Neural progenitor cell (in vitro differentiated cells): ENCODE data around the gene TSPYL1. TPM values are rescaled to one million over a fixed set of nuclear protein-coding genes. Genes with fewer than 3 reads are reported as not detected.

ENCODE experiments used
- DNase-seq: peaks from one replicate; pipeline ENCODE4 v3.0.0-alpha.2; 2016; ENCODE audit warnings: low spot score
- H2AFZ ChIP-seq: fragments of 200-600 bp; sonication (generic); replicated peaks from 2 replicates; pipeline ENCODE4 v1.6.1; 2016; ENCODE audit warnings: antibody characterized with exemption
- H3F3A ChIP-seq: fragments of 200-600 bp; sonication (generic); 2 replicates; pipeline ENCODE4 v1.6.1; 2016; ENCODE audit warnings: antibody characterized with exemption, low read depth
- H3K27ac ChIP-seq: fragments of 200-600 bp; sonication (generic); 2 replicates; pipeline ENCODE4 v1.5.1; 2016; ENCODE audit warnings: mild to moderate bottlenecking
- H3K27me3 ChIP-seq: fragments of 200-600 bp; sonication (generic); 2 replicates; pipeline ENCODE4 v1.6.1; 2016; ENCODE audit warnings: mild to moderate bottlenecking, moderate library complexity
- H3K36me3 ChIP-seq: fragments of 200-600 bp; sonication (generic); 2 replicates; pipeline ENCODE4 v1.5.1; 2016
- H3K4me1 ChIP-seq: fragments of 200-600 bp; sonication (generic); 2 replicates; pipeline ENCODE4 v1.6.1; 2016; ENCODE audit warnings: mixed run types
- H3K4me2 ChIP-seq: fragments of 200-600 bp; sonication (generic); 2 replicates; pipeline ENCODE4 v1.6.1; 2016
- H3K4me3 ChIP-seq: fragments of 200-600 bp; sonication (generic); 2 replicates; pipeline ENCODE4 v1.5.1; 2016
- H3K79me2 ChIP-seq: fragments of 200-600 bp; sonication (generic); 2 replicates; pipeline ENCODE4 v1.6.1; 2016; ENCODE audit warnings: low read depth
- H3K9ac ChIP-seq: fragments of 200-600 bp; sonication (generic); 2 replicates; pipeline ENCODE4 v1.6.1; 2016
- H3K9me3 ChIP-seq: fragments of 200-600 bp; sonication (generic); 2 replicates; pipeline ENCODE4 v1.5.1; 2016; ENCODE audit warnings: low read depth
- H4K20me1 ChIP-seq: fragments of 200-600 bp; sonication (generic); 2 replicates; pipeline ENCODE4 v1.6.1; 2016; ENCODE audit warnings: low read depth
- H3K27ac Mint-ChIP-seq: 3 replicates; pipeline ENCODE4 v1.8.0; 2021; ENCODE audit warnings: mixed read lengths
- H3K27me3 Mint-ChIP-seq: 2 replicates; pipeline ENCODE4 v1.8.0; 2022; ENCODE audit warnings: low read depth, mild to moderate bottlenecking, inconsistent platforms, moderate library complexity, mixed read lengths; ENCODE audit not compliant: insufficient read depth
- H3K36me3 Mint-ChIP-seq: 3 replicates; pipeline ENCODE4 v1.8.0; 2021; ENCODE audit warnings: mixed read lengths
- H3K4me1 Mint-ChIP-seq: 3 replicates; pipeline ENCODE4 v1.8.0; 2021; ENCODE audit warnings: mixed read lengths
- H3K4me3 Mint-ChIP-seq: 3 replicates; pipeline ENCODE4 v1.8.0; 2021; ENCODE audit warnings: mild to moderate bottlenecking, moderate library complexity, mixed read lengths
- H3K9me3 Mint-ChIP-seq: 3 replicates; pipeline ENCODE4 v1.8.0; 2020; ENCODE audit warnings: mixed read lengths
- EZH2 ChIP-seq: fragments of 200-600 bp; sonication (generic); IDR thresholded peaks from 2 replicates; pipeline ENCODE4 v1.6.1; 2017; ENCODE audit warnings: antibody characterized with exemption, mild to moderate bottlenecking, moderate library complexity
- EZH2phosphoT487 ChIP-seq: fragments of 200-600 bp; sonication (generic); IDR thresholded peaks from 2 replicates; pipeline ENCODE4 v1.6.1; 2017; ENCODE audit warnings: antibody characterized with exemption
- total RNA-seq: library from RNA; depleted of rRNA; stranded (reverse); fragments of >200 nt; gene quantifications from 2 replicates; pipeline ENCODE4 v1.2.3, GENCODE V29; 2015; ENCODE audit warnings: low replicate concordance
- TF ChIP-seq, protein P1 (sequence below): fragments of 200-600 bp; sonication (generic); IDR thresholded peaks from 2 replicates; pipeline ENCODE4 v1.5.1; 2017; ENCODE audit warnings: antibody characterized with exemption, mild to moderate bottlenecking

The TSPYL1 gene
- total RNA-seq, 1 donor from 2014 or later, result 63.0 TPM

DNA sequence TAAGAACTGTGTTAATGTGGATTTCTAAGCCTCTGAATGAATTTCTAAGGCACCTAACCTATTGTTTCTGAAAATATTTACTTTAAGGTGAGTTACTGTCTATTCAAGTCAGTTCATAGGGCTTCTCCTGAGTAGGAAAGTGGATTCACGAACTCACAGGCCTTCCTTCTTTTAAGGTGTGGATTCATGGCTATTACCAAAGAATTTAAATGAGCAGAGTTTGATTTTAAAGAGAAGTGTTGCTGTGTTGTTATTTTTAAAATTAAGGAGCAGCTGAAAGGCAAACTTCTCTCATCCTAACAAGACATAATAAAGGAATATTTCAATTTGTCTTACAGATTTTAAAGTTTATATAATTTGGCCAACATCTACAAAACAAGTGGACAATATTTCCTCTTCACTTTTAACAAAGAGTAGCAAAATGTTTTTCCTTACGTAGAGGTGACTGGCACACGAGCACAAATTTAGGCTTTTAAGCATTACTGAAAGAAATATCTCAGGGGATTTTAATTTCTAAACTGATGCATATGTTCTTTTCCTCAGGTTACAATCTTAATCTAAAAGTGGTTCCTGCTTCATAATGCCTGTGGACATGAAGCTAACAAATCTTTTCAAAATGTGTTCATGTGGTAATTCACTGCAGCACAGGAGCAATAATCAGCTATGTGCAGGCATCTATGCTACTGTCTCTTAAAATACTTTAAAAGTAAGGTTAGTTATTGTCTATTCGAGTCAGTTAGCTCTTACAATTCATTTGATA lies 25.3 kb downstream of the TSPYL1 start:
- H3F3A ChIP-seq, result peaks cover 8% of the 10 kb centered on the region
- H3K27me3 Mint-ChIP-seq, result peaks cover 2% of the 10 kb centered on the region
- H3K9me3 ChIP-seq, result no peaks in the 10 kb centered on the region
- DNase-seq, result no peak
- no peak overlapping the region for H3K4me3 Mint-ChIP-seq
- no peak for TF ChIP-seq EZH2
- TF ChIP-seq, protein P1, sequence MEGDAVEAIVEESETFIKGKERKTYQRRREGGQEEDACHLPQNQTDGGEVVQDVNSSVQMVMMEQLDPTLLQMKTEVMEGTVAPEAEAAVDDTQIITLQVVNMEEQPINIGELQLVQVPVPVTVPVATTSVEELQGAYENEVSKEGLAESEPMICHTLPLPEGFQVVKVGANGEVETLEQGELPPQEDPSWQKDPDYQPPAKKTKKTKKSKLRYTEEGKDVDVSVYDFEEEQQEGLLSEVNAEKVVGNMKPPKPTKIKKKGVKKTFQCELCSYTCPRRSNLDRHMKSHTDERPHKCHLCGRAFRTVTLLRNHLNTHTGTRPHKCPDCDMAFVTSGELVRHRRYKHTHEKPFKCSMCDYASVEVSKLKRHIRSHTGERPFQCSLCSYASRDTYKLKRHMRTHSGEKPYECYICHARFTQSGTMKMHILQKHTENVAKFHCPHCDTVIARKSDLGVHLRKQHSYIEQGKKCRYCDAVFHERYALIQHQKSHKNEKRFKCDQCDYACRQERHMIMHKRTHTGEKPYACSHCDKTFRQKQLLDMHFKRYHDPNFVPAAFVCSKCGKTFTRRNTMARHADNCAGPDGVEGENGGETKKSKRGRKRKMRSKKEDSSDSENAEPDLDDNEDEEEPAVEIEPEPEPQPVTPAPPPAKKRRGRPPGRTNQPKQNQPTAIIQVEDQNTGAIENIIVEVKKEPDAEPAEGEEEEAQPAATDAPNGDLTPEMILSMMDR, result no peak
- no peak for TF ChIP-seq EZH2phosphoT487
- peaks cover 40% of the 10 kb centered on the region for H3K4me1 ChIP-seq
- H3K36me3 ChIP-seq, result no peaks in the 10 kb centered on the region
- peak overlapping the region; percentile 62 for H3K27ac ChIP-seq
- H3K27ac Mint-ChIP-seq, result no peak overlapping the region
- H3K4me2 ChIP-seq, result peak overlapping the region; percentile 91
- peaks cover 35% of the 10 kb centered on the region for H3K4me1 Mint-ChIP-seq
- H3K79me2 ChIP-seq, result peaks cover 54% of the 10 kb centered on the region
- H3K36me3 Mint-ChIP-seq, result peaks cover 30% of the 10 kb centered on the region
- peaks cover 10% of the 10 kb centered on the region for H4K20me1 ChIP-seq
- peak overlapping the region; percentile 61 for H3K4me3 ChIP-seq
- peak overlapping the region; percentile 84 for H2AFZ ChIP-seq
- no peaks in the 10 kb centered on the region for H3K27me3 ChIP-seq
- peak overlapping the region; percentile 88 for H3K9ac ChIP-seq
- H3K9me3 Mint-ChIP-seq, result no peaks in the 10 kb centered on the region

DNA sequence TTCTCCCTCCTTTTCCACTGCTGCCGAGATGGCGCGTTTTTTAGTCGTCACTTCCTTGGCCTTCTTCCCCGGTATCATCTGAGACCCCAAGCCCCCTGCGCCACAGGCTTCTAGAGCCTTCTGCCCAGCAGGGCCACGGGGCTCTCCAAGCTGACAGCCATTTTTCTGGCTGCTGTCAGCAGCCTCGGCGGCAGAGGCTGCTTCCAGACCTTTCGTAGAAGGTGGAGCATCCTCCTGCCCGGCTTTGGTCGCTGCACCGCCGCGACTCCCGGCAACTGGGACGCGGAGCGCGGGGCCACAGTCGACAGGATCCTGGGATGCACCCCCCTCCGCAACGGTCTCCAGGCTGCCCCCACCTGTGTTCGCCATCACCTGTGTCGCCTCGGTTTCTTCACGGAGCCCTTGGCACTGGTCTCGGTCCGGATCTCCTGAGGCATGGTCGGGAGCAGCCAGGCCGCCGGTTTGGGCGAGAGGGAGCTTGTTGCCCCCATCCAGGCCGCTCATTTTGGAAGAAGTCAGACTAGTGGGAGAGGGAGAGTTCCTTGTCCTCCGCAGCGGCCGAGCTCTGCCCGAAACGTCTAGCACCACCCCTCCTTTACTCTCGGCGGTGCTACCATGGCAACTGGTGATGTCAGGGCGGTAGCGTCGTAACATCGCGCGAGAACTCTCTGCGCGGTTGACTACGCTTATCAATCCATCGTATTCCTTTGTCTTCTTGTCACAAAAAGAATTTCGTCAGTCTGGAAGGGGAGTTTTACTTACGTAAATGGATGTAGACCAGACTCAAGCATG lies 26.0 kb downstream of the TSPYL1 start, which contains the start of gene TSPYL4:
TSS of gene TSPYL4 (minus strand) at position 571 of the 792 bp plus-strand sequence. CDS start at position 504, 67 bp downstream.
- peaks cover 10% of the 10 kb centered on the region for H3F3A ChIP-seq
- no peaks in the 10 kb centered on the region for H3K36me3 ChIP-seq
- H3K79me2 ChIP-seq, result peaks cover 61% of the 10 kb centered on the region
- Mint-ChIP-seq H3K27ac (no peak within 1 kb of the TSS), H3K27me3 (peaks cover 2% of the 10 kb centered on the region), H3K9me3 (no peaks in the 10 kb centered on the region), H3K4me3 (no peak within 1 kb of the TSS), H3K36me3 (peaks cover 26% of the 10 kb centered on the region), H3K4me1 (peaks cover 42% of the 10 kb centered on the region)
- H3K27ac ChIP-seq, result peak within 1 kb of the TSS; percentile 62
- TF ChIP-seq EZH2phosphoT487 (no peak), EZH2 (no peak)
- TF ChIP-seq, protein P1, result no peak
- peak within 1 kb of the TSS; percentile 61 for H3K4me3 ChIP-seq
- peak within 1 kb of the TSS; percentile 91 for H3K4me2 ChIP-seq
- H3K9me3 ChIP-seq, result no peaks in the 10 kb centered on the region
- peak within 1 kb of the TSS; percentile 84 for H2AFZ ChIP-seq
- H3K27me3 ChIP-seq, result no peaks in the 10 kb centered on the region
- H3K9ac ChIP-seq, result peak within 1 kb of the TSS; percentile 88
- H4K20me1 ChIP-seq, result peaks cover 13% of the 10 kb centered on the region
- peaks cover 40% of the 10 kb centered on the region for H3K4me1 ChIP-seq
- DNase-seq, result peak; percentile 98

DNA sequence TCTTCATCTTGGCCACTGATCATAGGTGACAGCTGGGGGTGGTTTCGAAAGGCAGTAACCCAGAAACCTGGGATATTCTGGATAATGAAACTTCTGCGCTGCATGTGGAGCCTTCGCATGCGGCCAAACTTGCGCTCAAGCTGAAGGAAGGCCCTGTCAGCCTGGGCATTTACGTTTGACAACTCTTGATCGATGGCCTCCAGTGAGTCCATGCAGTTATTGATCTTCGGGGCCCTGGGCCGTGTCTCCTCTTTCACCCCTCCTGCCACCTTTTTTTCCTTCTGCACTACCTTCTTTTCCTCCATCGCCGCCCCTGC lies 26.6 kb downstream of the TSPYL1 start:
- Histone ChIP-seq H3K9me3 (no peaks in the 10 kb centered on the region), H3F3A (peaks cover 15% of the 10 kb centered on the region), H2AFZ (peak overlapping the region; percentile 66), H3K79me2 (peaks cover 62% of the 10 kb centered on the region), H3K27me3 (no peaks in the 10 kb centered on the region), H3K4me1 (peaks cover 40% of the 10 kb centered on the region), H3K9ac (peak overlapping the region; percentile 75), H3K36me3 (no peaks in the 10 kb centered on the region), H3K4me3 (peak overlapping the region; percentile 61), H3K4me2 (peak overlapping the region; percentile 91), H4K20me1 (peaks cover 13% of the 10 kb centered on the region), H3K27ac (no peak overlapping the region)
- DNase-seq, result no peak
- peaks cover 2% of the 10 kb centered on the region for H3K27me3 Mint-ChIP-seq
- H3K9me3 Mint-ChIP-seq, result no peaks in the 10 kb centered on the region
- no peak overlapping the region for H3K4me3 Mint-ChIP-seq
- peaks cover 25% of the 10 kb centered on the region for H3K36me3 Mint-ChIP-seq
- H3K27ac Mint-ChIP-seq, result no peak overlapping the region
- H3K4me1 Mint-ChIP-seq, result peaks cover 47% of the 10 kb centered on the region
- TF ChIP-seq EZH2 (no peak), EZH2phosphoT487 (no peak)
- TF ChIP-seq, protein P1, result no peak
